ENCODE results near the gene BSPRY. TPM values are rescaled to one million over a fixed set of nuclear protein-coding genes. Genes with fewer than 3 reads are reported as not detected.
"Not testable (repeated sequence)": the region's sequence is repeated elsewhere in the genome, so short reads cannot be mapped to it uniquely, and the experiment has no call there.

Gene BSPRY
- total RNA-seq, 1 donor from 2014 or later = 0.27 TPM

DNA sequence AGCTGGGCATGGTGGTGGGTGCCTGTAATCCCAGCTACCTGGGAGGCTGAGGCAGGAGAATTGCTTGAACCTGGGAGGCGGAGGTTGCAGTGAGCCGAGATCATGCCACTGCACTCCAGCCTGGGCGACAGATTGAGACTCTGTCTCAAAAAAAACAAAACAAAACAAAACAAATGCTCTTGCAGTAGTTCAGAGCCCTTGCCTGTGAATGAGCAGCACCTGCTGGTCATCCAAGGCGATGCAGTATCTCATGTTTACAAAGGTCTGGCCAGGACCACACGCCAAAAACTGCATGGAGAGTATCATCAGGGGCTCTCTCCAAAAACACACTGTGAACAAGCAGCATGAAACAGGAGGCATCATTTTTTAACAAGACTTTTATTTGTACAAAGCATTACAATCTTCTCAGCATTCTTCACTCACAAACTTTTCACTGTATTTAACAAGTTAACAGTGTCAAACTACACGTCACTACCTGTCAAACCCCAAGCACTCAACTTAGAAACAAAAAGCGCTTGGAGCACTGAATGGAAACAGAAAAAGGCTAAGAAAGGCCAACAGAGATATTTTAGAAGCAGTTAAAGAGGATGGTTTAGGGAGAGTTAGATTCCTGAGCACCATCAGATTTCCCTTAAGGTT lies 57.7 kb downstream of the BSPRY start:
- H3K36me3 Mint-ChIP-seq (ENCODE audit: low read depth, unreplicated experiment); H3K27ac ChIP-seq (ENCODE audit: low read depth, low read length); H3K9me3 ChIP-seq (ENCODE audit: insufficient read depth, low read depth, low read length); H3K4me3 ChIP-seq (ENCODE audit: insufficient read depth, low read depth, low read length); H3K4me3 Mint-ChIP-seq (ENCODE audit: unreplicated experiment); H4K20me1 ChIP-seq (ENCODE audit: insufficient read depth, low read length); H3K4me1 Mint-ChIP-seq (ENCODE audit: low read depth, unreplicated experiment); H2AFZ ChIP-seq (ENCODE audit: low read depth, low read length); H3K4me1 ChIP-seq (ENCODE audit: insufficient read depth, low read length); H3K36me3 ChIP-seq (ENCODE audit: insufficient read depth, low read length); H3K9me3 Mint-ChIP-seq (ENCODE audit: unreplicated experiment); FAIRE-seq; H3K27me3 ChIP-seq (ENCODE audit: insufficient read depth, low read length); H3K9ac ChIP-seq (ENCODE audit: low read length); H3K4me2 ChIP-seq (ENCODE audit: low read length); H3K27me3 Mint-ChIP-seq (ENCODE audit: low read depth, unreplicated experiment): not testable (repeated sequence)
- TF ChIP-seq, protein P1, sequence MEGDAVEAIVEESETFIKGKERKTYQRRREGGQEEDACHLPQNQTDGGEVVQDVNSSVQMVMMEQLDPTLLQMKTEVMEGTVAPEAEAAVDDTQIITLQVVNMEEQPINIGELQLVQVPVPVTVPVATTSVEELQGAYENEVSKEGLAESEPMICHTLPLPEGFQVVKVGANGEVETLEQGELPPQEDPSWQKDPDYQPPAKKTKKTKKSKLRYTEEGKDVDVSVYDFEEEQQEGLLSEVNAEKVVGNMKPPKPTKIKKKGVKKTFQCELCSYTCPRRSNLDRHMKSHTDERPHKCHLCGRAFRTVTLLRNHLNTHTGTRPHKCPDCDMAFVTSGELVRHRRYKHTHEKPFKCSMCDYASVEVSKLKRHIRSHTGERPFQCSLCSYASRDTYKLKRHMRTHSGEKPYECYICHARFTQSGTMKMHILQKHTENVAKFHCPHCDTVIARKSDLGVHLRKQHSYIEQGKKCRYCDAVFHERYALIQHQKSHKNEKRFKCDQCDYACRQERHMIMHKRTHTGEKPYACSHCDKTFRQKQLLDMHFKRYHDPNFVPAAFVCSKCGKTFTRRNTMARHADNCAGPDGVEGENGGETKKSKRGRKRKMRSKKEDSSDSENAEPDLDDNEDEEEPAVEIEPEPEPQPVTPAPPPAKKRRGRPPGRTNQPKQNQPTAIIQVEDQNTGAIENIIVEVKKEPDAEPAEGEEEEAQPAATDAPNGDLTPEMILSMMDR (IDR thresholded peaks at IDR 0.05; ENCODE audit: insufficient read depth, low read depth, low read length) = peak; percentile 85
- peak; percentile 46 for DNase-seq (ENCODE audit: low read depth)
- H3K27ac Mint-ChIP-seq (ENCODE audit: unreplicated experiment) = peak overlapping the region; percentile 48
- H3K79me2 ChIP-seq (ENCODE audit: insufficient read depth, low read length) = peaks cover 28% of the 10 kb centered on the region

DNA sequence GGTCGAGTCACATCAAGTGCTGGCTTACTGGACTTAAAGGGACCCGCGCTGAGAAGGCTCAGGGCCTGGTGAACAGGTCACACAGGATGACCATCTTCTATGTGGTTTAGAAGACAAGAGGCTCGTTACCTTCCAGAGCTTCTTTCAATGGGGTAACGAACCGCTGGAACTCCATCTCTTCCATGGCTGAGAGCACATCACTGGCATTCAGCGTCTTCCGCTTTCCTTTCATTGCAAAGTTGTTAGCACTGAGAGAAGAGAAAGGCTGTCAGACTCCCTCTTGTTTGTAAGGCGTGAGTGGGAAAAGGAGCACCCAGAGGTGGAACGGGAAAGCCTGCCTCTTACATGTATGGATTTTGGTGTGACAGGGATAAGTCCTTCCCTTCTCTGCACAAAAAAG lies 60.1 kb downstream of the BSPRY start:
- H3K27ac Mint-ChIP-seq (ENCODE audit: unreplicated experiment) = peak overlapping the region; percentile 100
- Histone ChIP-seq H3K4me2 (ENCODE audit: low read length) (peak overlapping the region; percentile 93), H3K27me3 (ENCODE audit: insufficient read depth, low read length) (no peaks in the 10 kb centered on the region), H2AFZ (ENCODE audit: low read depth, low read length) (peak overlapping the region; percentile 91), H3K9ac (ENCODE audit: low read length) (peak overlapping the region; percentile 96), H3K9me3 (ENCODE audit: insufficient read depth, low read depth, low read length) (no peaks in the 10 kb centered on the region), H3K4me1 (ENCODE audit: insufficient read depth, low read length) (peaks cover 5% of the 10 kb centered on the region), H3K27ac (ENCODE audit: low read depth, low read length) (peak overlapping the region; percentile 97), H3K4me3 (ENCODE audit: insufficient read depth, low read depth, low read length) (peak overlapping the region; percentile 88), H3K79me2 (ENCODE audit: insufficient read depth, low read length) (peaks cover 28% of the 10 kb centered on the region), H4K20me1 (ENCODE audit: insufficient read depth, low read length) (peaks cover 6% of the 10 kb centered on the region), H3K36me3 (ENCODE audit: insufficient read depth, low read length) (peaks cover 9% of the 10 kb centered on the region)
- FAIRE-seq = no peak
- peaks cover 2% of the 10 kb centered on the region for H3K36me3 Mint-ChIP-seq (ENCODE audit: low read depth, unreplicated experiment)
- no peaks in the 10 kb centered on the region for H3K27me3 Mint-ChIP-seq (ENCODE audit: low read depth, unreplicated experiment)
- H3K4me3 Mint-ChIP-seq (ENCODE audit: unreplicated experiment) = peak overlapping the region; percentile 98
- H3K9me3 Mint-ChIP-seq (ENCODE audit: unreplicated experiment) = no peaks in the 10 kb centered on the region
- H3K4me1 Mint-ChIP-seq (ENCODE audit: low read depth, unreplicated experiment) = peaks cover 7% of the 10 kb centered on the region
- no peak for DNase-seq (ENCODE audit: low read depth)
- no peak for TF ChIP-seq EZH2 (IDR thresholded peaks at IDR 0.05; ENCODE audit: insufficient read depth, low read length)
- TF ChIP-seq, protein P1 (IDR thresholded peaks at IDR 0.05; ENCODE audit: insufficient read depth, low read depth, low read length) = no peak

DNA sequence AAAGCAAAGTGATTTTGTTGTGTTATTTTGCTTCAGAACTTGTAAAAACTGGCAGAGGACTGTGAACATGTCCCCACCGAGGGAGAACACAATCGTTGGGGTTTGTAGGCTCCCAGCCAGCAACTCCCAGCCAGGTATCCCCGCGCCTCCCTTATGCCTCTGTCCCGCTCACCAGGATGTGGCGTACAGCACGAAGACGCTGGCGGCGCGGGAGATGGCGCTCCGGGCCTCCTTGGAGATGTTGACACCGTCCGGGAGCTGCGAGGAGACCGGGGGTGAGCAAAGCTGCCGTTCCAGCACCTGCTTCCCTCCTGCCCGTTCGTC lies 60.5 kb downstream of the BSPRY start:
- Histone ChIP-seq H3K27ac (ENCODE audit: low read depth, low read length) (peak overlapping the region; percentile 97), H3K36me3 (ENCODE audit: insufficient read depth, low read length) (peaks cover 9% of the 10 kb centered on the region), H2AFZ (ENCODE audit: low read depth, low read length) (peak overlapping the region; percentile 91), H4K20me1 (ENCODE audit: insufficient read depth, low read length) (peaks cover 6% of the 10 kb centered on the region), H3K79me2 (ENCODE audit: insufficient read depth, low read length) (peaks cover 28% of the 10 kb centered on the region), H3K4me3 (ENCODE audit: insufficient read depth, low read depth, low read length) (peak overlapping the region; percentile 88), H3K9ac (ENCODE audit: low read length) (peak overlapping the region; percentile 96), H3K4me2 (ENCODE audit: low read length) (peak overlapping the region; percentile 93), H3K27me3 (ENCODE audit: insufficient read depth, low read length) (no peaks in the 10 kb centered on the region), H3K9me3 (ENCODE audit: insufficient read depth, low read depth, low read length) (no peaks in the 10 kb centered on the region), H3K4me1 (ENCODE audit: insufficient read depth, low read length) (peaks cover 5% of the 10 kb centered on the region)
- TF ChIP-seq EZH2 (IDR thresholded peaks at IDR 0.05; ENCODE audit: insufficient read depth, low read length) = no peak
- TF ChIP-seq, protein P1 (IDR thresholded peaks at IDR 0.05; ENCODE audit: insufficient read depth, low read depth, low read length) = no peak
- no peaks in the 10 kb centered on the region for H3K9me3 Mint-ChIP-seq (ENCODE audit: unreplicated experiment)
- FAIRE-seq (no peak), DNase-seq (ENCODE audit: low read depth) (no peak)
- peaks cover 2% of the 10 kb centered on the region for H3K36me3 Mint-ChIP-seq (ENCODE audit: low read depth, unreplicated experiment)
- peak overlapping the region; percentile 100 for H3K27ac Mint-ChIP-seq (ENCODE audit: unreplicated experiment)
- H3K4me3 Mint-ChIP-seq (ENCODE audit: unreplicated experiment) = peak overlapping the region; percentile 98
- no peaks in the 10 kb centered on the region for H3K27me3 Mint-ChIP-seq (ENCODE audit: low read depth, unreplicated experiment)
- H3K4me1 Mint-ChIP-seq (ENCODE audit: low read depth, unreplicated experiment) = peaks cover 7% of the 10 kb centered on the region

Data from astrocyte (in vitro differentiated cells and primary cell).